ENCODE measurements around the gene TBL3.

TBL3 gene

GRCh38 chr16:1997494-1998359, 25.9 kb downstream of the TBL3 start:
- Histone ChIP-seq H3K4me2 (no peak overlapping the region), H3K9me3 (replicated peaks in 1 of 11) (peaks cover 0 to 5% (median 0%) of the 10 kb centered on the region in 11 experiments; a peak in 8 of 22 replicates), H4K20me1 (peaks cover 5 to 71% (median 57%) of the 10 kb centered on the region in 11 experiments; a peak in 21 of 22 replicates), H3K9ac (no peak overlapping the region), H3K36me3 (peaks cover 60 to 78% (median 74%) of the 10 kb centered on the region in 11 experiments), H3K27me3 (peaks cover under 1 to 7% (median 5%) of the 10 kb centered on the region in 11 experiments; a peak in 19 of 22 replicates), H3K4me3 (no peak overlapping the region), H3K27ac (no peak overlapping the region), H3K4me1 (peaks cover 0 to 17% (median 14%) of the 10 kb centered on the region in 10 experiments; a peak in 12 of 20 replicates)
- no peak for TF ChIP-seq Cebpa-rat (IDR thresholded peaks at IDR 0.05)

GRCh38 chr16:1998360-1998835, 26.5 kb downstream of the TBL3 start:
- H4K20me1 ChIP-seq: peaks cover 10 to 78% (median 64%) of the 10 kb centered on the region in 11 experiments; a peak in 21 of 22 replicates
- no peak overlapping the region for H3K4me2 ChIP-seq
- no peak overlapping the region for H3K4me3 ChIP-seq
- no peak for TF ChIP-seq Cebpa-rat (IDR thresholded peaks at IDR 0.05)
- no peaks in the 10 kb centered on the region for H3K9me3 ChIP-seq (replicated peaks in 1 of 11)
- no peak overlapping the region for H3K27ac ChIP-seq
- H3K36me3 ChIP-seq: peaks cover 66 to 85% (median 81%) of the 10 kb centered on the region in 11 experiments
- H3K4me1 ChIP-seq: peaks cover 1 to 10% (median 9%) of the 10 kb centered on the region in 10 experiments; a peak in 14 of 20 replicates
- peaks cover 0 to under 1% (median 0%) of the 10 kb centered on the region in 11 experiments; a peak in 1 of 22 replicates for H3K27me3 ChIP-seq
- H3K9ac ChIP-seq: no peak overlapping the region

GRCh38 chr16:1998852-1999801, 27.3 kb downstream of the TBL3 start:
- Histone ChIP-seq H3K4me1 (peaks cover 4 to 10% (median 9%) of the 10 kb centered on the region in 10 experiments), H3K9ac (no peak overlapping the region), H4K20me1 (peaks cover 16 to 85% (median 71%) of the 10 kb centered on the region in 11 experiments; a peak in 21 of 22 replicates), H3K4me3 (no peak overlapping the region), H3K4me2 (no peak overlapping the region), H3K27me3 (no peaks in the 10 kb centered on the region), H3K27ac (no peak overlapping the region), H3K36me3 (peaks cover 69 to 88% (median 85%) of the 10 kb centered on the region in 11 experiments), H3K9me3 (replicated peaks in 1 of 11) (no peaks in the 10 kb centered on the region)
- TF ChIP-seq Cebpa-rat (IDR thresholded peaks at IDR 0.05): no peak

- Histone ChIP-seq H3K4me1 (peaks cover 11 to 18% (median 16%) of the 10 kb centered on the region in 10 experiments), H3K9me3 (replicated peaks in 1 of 11) (no peaks in the 10 kb centered on the region), H3K27ac (no peak overlapping the region), H3K4me2 (no peak overlapping the region), H3K4me3 (no peak overlapping the region), H3K27me3 (no peaks in the 10 kb centered on the region), H3K9ac (no peak overlapping the region; a peak in 1 of 22 replicates), H3K36me3 (peaks cover 70 to 95% (median 87%) of the 10 kb centered on the region in 11 experiments), H4K20me1 (peaks cover 24 to 94% (median 80%) of the 10 kb centered on the region in 11 experiments; a peak in 21 of 22 replicates)
- TF ChIP-seq Cebpa-rat (IDR thresholded peaks at IDR 0.05): no peak
Measured at GRCh38 chr16:1999866-2000514, 28.1 kb downstream of the TBL3 start.

GRCh38 chr16:2001035-2001434, 29.2 kb downstream of the TBL3 start:
- Histone ChIP-seq H3K4me2 (no peak overlapping the region), H3K4me3 (no peak overlapping the region), H3K9ac (0 out of 22 replicates have a peak overlapping the region, but pooled peaks of 1 of the 11 experiments have one; percentile 18), H3K27me3 (no peaks in the 10 kb centered on the region), H3K9me3 (replicated peaks in 1 of 11) (no peaks in the 10 kb centered on the region), H3K27ac (no peak overlapping the region), H3K4me1 (peaks cover 22 to 29% (median 26%) of the 10 kb centered on the region in 10 experiments), H3K36me3 (peaks cover 70 to 94% (median 82%) of the 10 kb centered on the region in 11 experiments), H4K20me1 (peaks cover 35 to 99% (median 89%) of the 10 kb centered on the region in 11 experiments; a peak in 21 of 22 replicates)
- no peak for TF ChIP-seq Cebpa-rat (IDR thresholded peaks at IDR 0.05)

- H3K27ac ChIP-seq: no peak overlapping the region
- TF ChIP-seq Cebpa-rat (IDR thresholded peaks at IDR 0.05): no peak
- no peak overlapping the region for H3K4me3 ChIP-seq
- H3K4me2 ChIP-seq: no peak overlapping the region
- peaks cover 29 to 36% (median 33%) of the 10 kb centered on the region in 10 experiments for H3K4me1 ChIP-seq
- H3K27me3 ChIP-seq: no peaks in the 10 kb centered on the region
- peaks cover 69 to 92% (median 78%) of the 10 kb centered on the region in 11 experiments for H3K36me3 ChIP-seq
- no peaks in the 10 kb centered on the region for H3K9me3 ChIP-seq (replicated peaks in 1 of 11)
- peaks cover 42 to 100% (median 94%) of the 10 kb centered on the region in 11 experiments; a peak in 21 of 22 replicates for H4K20me1 ChIP-seq
- peak overlapping the region in 2 of 11 experiments; percentile 9 to 18; a peak in 1 of 22 replicates for H3K9ac ChIP-seq
Measured at GRCh38 chr16:2001456-2002355, 29.9 kb downstream of the TBL3 start.

- no peak overlapping the region for H3K4me2 ChIP-seq
- no peaks in the 10 kb centered on the region for H3K9me3 ChIP-seq (replicated peaks in 1 of 11)
- H3K9ac ChIP-seq: peak overlapping the region in 5 of 11 experiments; percentile 9 to 45 (median 27); a peak in 3 of 22 replicates
- TF ChIP-seq Cebpa-rat (IDR thresholded peaks at IDR 0.05): no peak
- H3K27me3 ChIP-seq: no peaks in the 10 kb centered on the region
- no peak overlapping the region for H3K4me3 ChIP-seq
- H4K20me1 ChIP-seq: peaks cover 51 to 100% (median 96%) of the 10 kb centered on the region in 11 experiments
- H3K27ac ChIP-seq: no peak overlapping the region; a peak in 1 of 22 replicates
- H3K36me3 ChIP-seq: peaks cover 59 to 92% (median 74%) of the 10 kb centered on the region in 11 experiments
- H3K4me1 ChIP-seq: peaks cover 38 to 45% (median 42%) of the 10 kb centered on the region in 10 experiments
Measured at GRCh38 chr16:2002406-2003230, 30.8 kb downstream of the TBL3 start.

All from BLaER1 treated with 17β-estradiol and CSF1 and Interleukin-3, amounts not matched to agents 10 nM and 100 nM (cell line).